GM19193 (cell line): ENCODE results near the gene STOM.

Source experiments
- POLR2A ChIP-seq: IDR thresholded peaks from 4 replicates; pipeline ENCODE4 v1.6.1; 2011; ENCODE audit not compliant: insufficient read depth, insufficient read length; ENCODE audit errors: extremely low read depth

The STOM gene, protein sequence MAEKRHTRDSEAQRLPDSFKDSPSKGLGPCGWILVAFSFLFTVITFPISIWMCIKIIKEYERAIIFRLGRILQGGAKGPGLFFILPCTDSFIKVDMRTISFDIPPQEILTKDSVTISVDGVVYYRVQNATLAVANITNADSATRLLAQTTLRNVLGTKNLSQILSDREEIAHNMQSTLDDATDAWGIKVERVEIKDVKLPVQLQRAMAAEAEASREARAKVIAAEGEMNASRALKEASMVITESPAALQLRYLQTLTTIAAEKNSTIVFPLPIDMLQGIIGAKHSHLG

DNA sequence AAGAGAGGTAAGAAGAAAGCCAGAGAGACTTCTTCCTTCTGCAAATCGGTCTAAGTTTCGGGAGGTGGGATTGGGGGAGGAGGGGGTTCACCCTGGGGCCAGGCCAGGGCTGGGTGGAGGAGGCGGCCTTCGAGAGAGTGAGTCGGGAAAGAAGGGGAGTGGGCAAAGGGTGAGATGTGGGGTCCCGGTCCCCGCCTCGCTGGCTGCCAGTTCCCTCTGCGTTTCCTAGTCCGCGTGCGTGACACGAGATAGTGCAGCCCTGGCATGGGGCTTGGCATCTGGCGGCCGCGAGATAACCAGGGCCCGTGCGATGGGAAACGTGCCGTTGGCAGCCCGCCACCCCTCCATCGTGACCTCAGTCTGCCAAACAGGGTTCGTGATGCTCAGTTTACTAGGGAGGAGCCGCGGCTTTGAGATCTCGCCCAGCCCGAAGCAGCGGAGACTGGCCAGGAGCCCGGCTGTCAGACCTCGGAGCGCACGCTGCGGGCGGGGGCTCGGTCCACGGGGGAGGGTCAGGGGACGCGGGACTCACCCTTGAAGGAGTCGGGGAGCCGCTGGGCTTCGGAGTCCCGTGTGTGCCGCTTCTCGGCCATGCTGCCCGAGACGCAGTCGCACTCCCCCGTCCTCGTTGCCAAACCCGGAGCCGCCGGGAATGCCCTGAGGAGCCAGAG lies at the start of gene STOM:
Gene STOM, minus strand, starts transcription at position 656 of the 671 bp plus-strand sequence. Its CDS starts 63 bp downstream, at position 593.
- TF ChIP-seq POLR2A = peak; percentile 66

DNA sequence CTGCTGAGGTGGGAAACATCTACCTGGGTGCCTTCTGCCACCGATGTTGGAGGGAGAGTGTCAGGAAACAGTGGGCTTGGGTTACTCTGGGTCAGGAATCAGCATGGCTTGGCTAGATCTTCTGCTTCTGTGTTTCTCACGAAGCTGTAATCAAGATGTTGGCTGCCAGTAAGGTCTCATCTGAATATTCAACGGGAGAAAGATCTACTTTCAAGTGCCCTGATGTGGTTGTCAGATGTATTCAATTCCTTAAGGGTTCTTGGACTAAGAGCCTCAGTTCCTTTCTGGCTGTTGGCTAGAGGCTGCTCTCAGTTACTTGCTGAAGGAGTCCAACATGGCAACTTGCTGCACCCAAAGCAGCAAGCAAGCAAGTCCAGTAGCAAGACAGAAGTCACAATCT lies 41.9 kb upstream of the STOM start:
- TF ChIP-seq POLR2A = no peak

GRCh38 chr9:121405899-121406298 lies 35.8 kb upstream of the STOM start:
- no peak for TF ChIP-seq POLR2A

GRCh38 chr9:121404906-121405305 lies 34.9 kb upstream of the STOM start:
- no peak for TF ChIP-seq POLR2A

- TF ChIP-seq POLR2A = no peak
Measured at GRCh38 chr9:121399883-121400607, 30.0 kb upstream of the STOM start.

- TF ChIP-seq POLR2A = no peak
Measured at GRCh38 chr9:121399126-121399882, 29.3 kb upstream of the STOM start.

- TF ChIP-seq POLR2A = no peak
Measured at GRCh38 chr9:121398374-121398773, 28.3 kb upstream of the STOM start.

GRCh38 chr9:121395558-121395957 lies 25.5 kb upstream of the STOM start:
- no peak for TF ChIP-seq POLR2A

GRCh38 chr9:121394292-121394691 lies 24.2 kb upstream of the STOM start:
- TF ChIP-seq POLR2A = no peak

DNA sequence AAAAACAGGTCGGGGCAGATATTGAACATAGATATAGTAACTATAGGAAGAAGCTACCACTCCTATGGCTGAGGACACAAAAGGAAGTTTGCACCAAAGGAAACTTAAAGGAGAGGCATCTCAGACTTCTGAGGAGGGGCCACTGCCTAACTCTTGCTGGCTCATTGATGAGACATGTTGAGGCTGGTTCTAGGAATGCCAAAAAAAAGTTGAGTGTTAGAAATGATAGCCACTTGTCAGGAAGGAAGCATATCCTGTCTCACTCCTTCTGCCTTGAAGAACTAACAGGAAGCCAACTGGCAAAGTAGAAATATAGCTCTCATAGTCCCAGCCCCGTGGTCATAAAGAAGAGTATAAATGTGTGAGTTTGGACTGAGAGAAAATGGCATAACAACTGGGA lies 23.3 kb upstream of the STOM start:
- no peak for TF ChIP-seq POLR2A

GRCh38 chr9:121390372-121390771 lies 20.3 kb upstream of the STOM start:
- no peak for TF ChIP-seq POLR2A

- no peak for TF ChIP-seq POLR2A
Measured at GRCh38 chr9:121388140-121388905, 18.3 kb upstream of the STOM start.

DNA sequence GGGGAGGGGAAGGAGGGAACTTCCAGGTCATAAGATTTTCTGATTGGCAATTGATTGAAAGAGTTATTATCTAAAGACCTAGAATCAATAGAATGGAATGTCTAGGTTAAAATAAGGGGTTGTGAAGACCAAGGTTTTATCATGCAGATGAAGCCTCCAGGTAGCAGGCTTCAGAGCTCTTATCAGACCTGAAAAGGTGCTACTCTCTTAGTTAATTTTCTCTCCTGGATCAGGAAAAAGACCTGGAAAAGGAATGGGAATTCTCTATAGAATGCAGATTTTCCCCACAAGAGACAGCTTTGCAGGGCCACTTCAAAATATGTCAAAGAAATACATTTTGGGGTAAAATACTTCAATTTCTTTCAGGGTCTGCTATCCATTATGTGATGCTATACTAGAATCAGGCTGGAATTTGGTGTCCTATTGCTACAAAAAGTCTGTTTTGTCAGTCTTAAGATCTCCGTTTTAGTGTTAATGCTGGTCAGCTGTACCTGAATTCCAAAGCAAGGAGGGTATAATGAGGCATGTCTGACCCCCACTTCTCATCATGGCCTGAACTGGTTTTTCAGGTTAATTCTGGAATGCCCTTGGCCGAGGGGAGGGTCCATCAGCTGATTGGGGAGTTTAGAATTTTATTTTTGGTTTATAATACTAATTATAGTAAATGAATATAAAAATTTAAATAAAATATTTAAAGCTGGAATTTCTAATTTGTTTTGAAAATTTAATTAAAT lies 16.6 kb upstream of the STOM start:
- no peak for TF ChIP-seq POLR2A

GRCh38 chr9:121383715-121384114 lies 13.7 kb upstream of the STOM start:
- no peak for TF ChIP-seq POLR2A

DNA sequence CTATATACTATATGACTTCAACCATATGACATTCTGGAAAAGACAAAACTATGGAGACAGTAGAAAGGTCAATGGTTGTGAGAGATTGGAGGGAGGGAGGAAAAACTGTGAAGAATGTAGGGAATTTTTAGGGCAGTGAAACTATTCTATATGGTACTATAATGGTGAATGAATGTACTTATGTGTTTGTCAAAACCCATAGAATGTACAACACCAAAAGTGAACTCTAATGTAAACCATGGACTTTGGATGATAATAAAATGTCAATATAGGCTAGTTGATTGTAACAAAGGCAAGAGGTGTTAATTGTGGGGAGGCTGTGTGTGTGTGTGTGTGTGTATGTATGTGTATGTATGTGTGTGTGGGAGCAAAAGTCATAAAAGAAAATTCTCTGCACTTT lies 10.8 kb upstream of the STOM start:
- TF ChIP-seq POLR2A = no peak
